ENCODE results near the gene MRPS27. TPM values are rescaled to one million over a fixed set of nuclear protein-coding genes. Genes with fewer than 3 reads are reported as not detected.

The MRPS27 gene
- polyA plus RNA-seq, 3 donors = 17.5 to 32.1 (median 28.3) TPM

Other genes starting within 250 kb of the MRPS27 start
- 10 to 100 TPM in 2 of 3 donors, 1 to 10 TPM in 1; 1.4 to 21.9 (median 11.3) TPM for gene MAP1B, start 212.8 kb downstream of the MRPS27 start, polyA plus RNA-seq
- 1 to 10 TPM; 1.9 to 5.7 (median 3.4) TPM for gene PTCD2, start 133 bp upstream of the MRPS27 start, polyA plus RNA-seq
- gene ZNF366, start 187.2 kb upstream of the MRPS27 start, polyA plus RNA-seq = 1 to 10 TPM in 2 of 3 donors, under 1 TPM in 1; 0.82 to 3.3 (median 1.5) TPM